Activated CD4-positive, alpha-beta T cell treated with anti-CD3 and anti-CD28 coated beads for 36 hours (primary cell): ENCODE results near the gene TP53INP2. TPM values are rescaled to one million over a fixed set of nuclear protein-coding genes. Genes with fewer than 3 reads are reported as not detected.
A peak's percentile ranks its signal among the peaks of the same experiment; 100 is the strongest.
"Not testable (repeated sequence)": the region's sequence is repeated elsewhere in the genome, so short reads cannot be mapped to it uniquely, and the experiment has no call there.

Source experiments
- ATAC-seq: fragments of 200-7000 bp; cut with Tn5 transposase; one replicate; pipeline ENCODE4 v1.10.0; 2021; ENCODE audit warnings: mild to moderate bottlenecking, moderate library complexity
- CTCF ChIA-PET: fragments of 350-600 bp; sonication (Branson Sonifier 250); formaldehyde crosslinking; loops from one replicate; lab custom pipeline; 2021; ENCODE audit warnings: antibody characterized with exemption; lab: Charles Lee
- POLR2A ChIA-PET: fragments of 350-600 bp; sonication (Branson Sonifier 250); formaldehyde crosslinking; loops from one replicate; lab custom pipeline; 2021; ENCODE audit warnings: antibody characterized with exemption, inconsistent platforms; lab: Charles Lee
- DNase-seq: peaks from one replicate; pipeline ENCODE4 v3.0.0-alpha.2; 2020
- H3K27ac Mint-ChIP-seq: one replicate; pipeline ENCODE4 v1.8.0; 2021; ENCODE audit warnings: mixed read lengths
- H3K27me3 Mint-ChIP-seq: one replicate; pipeline ENCODE4 v1.8.0; 2021; ENCODE audit warnings: mixed read lengths
- H3K36me3 Mint-ChIP-seq: one replicate; pipeline ENCODE4 v1.8.0; 2021; ENCODE audit warnings: low read depth, mixed read lengths
- H3K4me1 Mint-ChIP-seq: one replicate; pipeline ENCODE4 v1.8.0; 2021; ENCODE audit warnings: mixed read lengths
- H3K4me3 Mint-ChIP-seq: one replicate; pipeline ENCODE4 v1.8.0; 2021; ENCODE audit warnings: mild to moderate bottlenecking, moderate library complexity, mixed read lengths
- H3K9me3 Mint-ChIP-seq: one replicate; pipeline ENCODE4 v1.8.0; 2021; ENCODE audit warnings: low read depth, mixed read lengths
- intact Hi-C, 2 experiments: fragments of 100-400 bp; cut with DNase I in 1 of 2; cut with micrococcal nuclease in 1 of 2; formaldehyde crosslinking; loops; one replicate each; pipeline versions ENCODE4 v1.14.2 to v1.15.1; 2022 to 2024; cut with DNase I, micrococcal nuclease
- total RNA-seq, 2 experiments: library from RNA; stranded (reverse); gene quantifications; one replicate each; pipeline ENCODE4 v1.2.3, GENCODE V29; 2021

The TP53INP2 gene
- total RNA-seq, 2 experiments from 2014 or later = 2.2 to 2.3 TPM

- peaks cover 4% of the 10 kb centered on the region for H3K27me3 Mint-ChIP-seq
- ChIA-PET POLR2A (interaction anchor here (0.5 kb wide), 1 partner anchor 349 kb away, joined by 6 read pairs; the partner anchor contains the start of gene ITCH), CTCF (interaction anchor here (1.5 kb wide), 1 partner anchor 58 kb away, joined by 3 read pairs; no protein-coding TSS in a partner anchor)
- H3K4me1 Mint-ChIP-seq = peaks cover 18% of the 10 kb centered on the region
- H3K9me3 Mint-ChIP-seq = no peaks in the 10 kb centered on the region
- H3K27ac Mint-ChIP-seq = no peak overlapping the region
- H3K4me3 Mint-ChIP-seq = no peak overlapping the region
- peaks cover 12% of the 10 kb centered on the region for H3K36me3 Mint-ChIP-seq
- ATAC-seq = no peak
- intact Hi-C loops = no loop called here
- DNase-seq = no peak
These were observed 7.8 kb downstream of the TP53INP2 start for GRCh38 chr20:34711813-34712430.

GRCh38 chr20:34712525-34713192 lies 8.5 kb downstream of the TP53INP2 start:
- ATAC-seq (no peak), DNase-seq (no peak)
- POLR2A ChIA-PET = no interaction called here
- Mint-ChIP-seq H3K4me1 (peaks cover 22% of the 10 kb centered on the region), H3K36me3 (peaks cover 17% of the 10 kb centered on the region), H3K27me3 (peaks cover 4% of the 10 kb centered on the region), H3K4me3 (no peak overlapping the region), H3K27ac (no peak overlapping the region), H3K9me3 (no peaks in the 10 kb centered on the region)
- intact Hi-C loops = no loop called here
- CTCF ChIA-PET = interaction anchor here (1.0 to 1.5 kb wide), 4 partner anchors 10 to 176 kb away, joined by 3 to 4 read pairs (median 4); no protein-coding TSS in a partner anchor

GRCh38 chr20:34713194-34713943 lies 9.2 kb downstream of the TP53INP2 start:
- Mint-ChIP-seq H3K4me1 (peaks cover 24% of the 10 kb centered on the region), H3K4me3 (no peak overlapping the region), H3K9me3 (no peaks in the 10 kb centered on the region), H3K27ac (peak overlapping the region; percentile 0), H3K36me3 (peaks cover 17% of the 10 kb centered on the region), H3K27me3 (peaks cover 4% of the 10 kb centered on the region)
- peak; percentile 37 for DNase-seq
- ChIA-PET CTCF (interaction anchor here (0.8 to 1.5 kb wide), 5 partner anchors 9 to 400 kb away, joined by 3 to 4 read pairs (median 3); no protein-coding TSS in a partner anchor), POLR2A (interaction anchor here (0.5 to 0.8 kb wide), 2 partner anchors 169 to 173 kb away, joined by 3 to 4 read pairs; no protein-coding TSS in a partner anchor)
- ATAC-seq = peak; percentile 26
- intact Hi-C loops = no loop called here

- H3K4me1 Mint-ChIP-seq = peaks cover 20% of the 10 kb centered on the region
- H3K27me3 Mint-ChIP-seq, DNase-seq, ATAC-seq, H3K9me3 Mint-ChIP-seq, H3K4me3 Mint-ChIP-seq, H3K27ac Mint-ChIP-seq, intact Hi-C loops: not testable (repeated sequence)
- ChIA-PET POLR2A (interaction anchor here (0.5 to 0.8 kb wide), 2 partner anchors 170 to 173 kb away, joined by 3 to 4 read pairs; no protein-coding TSS in a partner anchor), CTCF (interaction anchor here (0.8 to 1.5 kb wide), 5 partner anchors 9 to 401 kb away, joined by 3 to 4 read pairs (median 3); no protein-coding TSS in a partner anchor)
- peaks cover 20% of the 10 kb centered on the region for H3K36me3 Mint-ChIP-seq
These were observed 9.9 kb downstream of the TP53INP2 start for GRCh38 chr20:34713944-34714515.

- H3K27ac Mint-ChIP-seq = no peak overlapping the region
- CTCF ChIA-PET = interaction anchor here (0.6 to 0.7 kb wide), 2 partner anchors 10 to 81 kb away, joined by 3 to 4 read pairs; no protein-coding TSS in a partner anchor
- no peak overlapping the region for H3K4me3 Mint-ChIP-seq
- H3K9me3 Mint-ChIP-seq = no peaks in the 10 kb centered on the region
- H3K27me3 Mint-ChIP-seq = peaks cover 2% of the 10 kb centered on the region
- H3K4me1 Mint-ChIP-seq = peaks cover 29% of the 10 kb centered on the region
- peaks cover 22% of the 10 kb centered on the region for H3K36me3 Mint-ChIP-seq
- POLR2A ChIA-PET = no interaction called here
- ATAC-seq (no peak), DNase-seq (no peak)
- intact Hi-C loops = no loop called here
These were observed 11.2 kb downstream of the TP53INP2 start for GRCh38 chr20:34715384-34715783.

DNA sequence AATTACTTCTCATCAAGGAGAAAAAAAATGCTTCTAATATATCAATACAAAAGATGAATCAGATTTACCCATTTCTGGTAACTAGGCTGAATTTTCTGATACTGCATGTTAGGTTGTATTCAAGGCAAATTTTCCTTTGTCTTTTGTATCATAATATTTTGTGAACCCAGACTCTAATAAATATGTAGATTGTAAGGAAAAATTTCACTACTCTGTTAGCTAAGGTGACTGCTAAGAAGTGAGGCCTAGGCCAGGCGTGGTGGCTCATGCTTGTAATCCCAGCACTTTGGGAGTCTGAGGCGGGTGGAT lies 12.7 kb downstream of the TP53INP2 start:
- peaks cover 28% of the 10 kb centered on the region for H3K4me1 Mint-ChIP-seq
- DNase-seq (no peak), ATAC-seq (no peak)
- H3K27me3 Mint-ChIP-seq = no peaks in the 10 kb centered on the region
- intact Hi-C loops = no loop called here
- H3K9me3 Mint-ChIP-seq = no peaks in the 10 kb centered on the region
- CTCF ChIA-PET = interaction anchor here (1.0 kb wide), 1 partner anchor 27 kb away, joined by 4 read pairs; no protein-coding TSS in a partner anchor
- POLR2A ChIA-PET = no interaction called here
- H3K4me3 Mint-ChIP-seq = no peak overlapping the region
- H3K27ac Mint-ChIP-seq = no peak overlapping the region
- peaks cover 29% of the 10 kb centered on the region for H3K36me3 Mint-ChIP-seq

DNA sequence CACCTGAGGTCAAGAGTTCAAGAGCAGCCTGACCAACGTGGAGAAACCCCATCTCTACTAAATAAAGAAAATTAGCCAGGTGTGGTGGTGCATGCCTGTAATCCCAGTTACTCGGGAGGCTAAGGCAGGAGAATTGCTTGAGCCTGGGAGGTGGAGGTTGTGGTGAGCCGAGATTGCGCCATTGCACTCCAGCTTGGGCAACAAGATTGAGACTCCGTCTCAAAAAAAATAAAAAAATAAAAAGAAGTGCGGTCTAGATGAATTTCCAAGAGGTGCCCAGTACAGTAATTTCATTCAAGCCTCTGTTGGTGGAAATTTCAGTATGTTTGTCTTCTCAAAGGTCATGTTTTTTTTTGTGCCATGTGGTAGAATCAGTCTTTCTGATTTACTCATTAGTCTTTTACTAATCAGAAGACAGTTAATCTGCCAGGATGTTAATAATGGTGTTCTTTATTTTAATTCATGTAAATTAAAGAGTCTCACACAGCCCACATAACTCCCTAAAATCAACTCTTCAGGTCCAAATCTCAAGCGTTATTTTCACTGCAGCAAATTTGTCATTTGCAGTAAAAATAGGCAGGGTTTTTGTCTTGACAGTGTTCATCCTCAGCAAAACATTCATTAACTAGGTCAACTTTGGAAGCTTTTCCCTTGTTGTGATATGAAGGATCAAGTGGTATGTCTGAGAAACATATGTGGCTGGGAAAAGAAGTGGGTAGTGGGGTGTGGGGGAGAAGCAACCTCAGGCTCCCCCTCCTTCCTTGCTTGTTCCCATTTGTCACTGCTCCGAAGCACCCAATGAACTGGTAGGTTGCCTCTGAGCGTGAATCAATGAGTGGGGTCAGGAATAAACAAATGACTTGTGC lies 13.3 kb downstream of the TP53INP2 start:
- H3K27ac Mint-ChIP-seq = peak overlapping the region; percentile 25
- no peak for DNase-seq
- H3K4me1 Mint-ChIP-seq = peaks cover 28% of the 10 kb centered on the region
- intact Hi-C loops = no loop called here
- H3K27me3 Mint-ChIP-seq = no peaks in the 10 kb centered on the region
- ChIA-PET POLR2A (no interaction called here), CTCF (no interaction called here)
- H3K4me3 Mint-ChIP-seq = no peak overlapping the region
- H3K9me3 Mint-ChIP-seq = no peaks in the 10 kb centered on the region
- no peak for ATAC-seq
- H3K36me3 Mint-ChIP-seq = peaks cover 29% of the 10 kb centered on the region

- DNase-seq, POLR2A ChIA-PET, H3K4me3 Mint-ChIP-seq, intact Hi-C loops, H3K27ac Mint-ChIP-seq, H3K27me3 Mint-ChIP-seq, H3K9me3 Mint-ChIP-seq: not testable (repeated sequence)
- H3K4me1 Mint-ChIP-seq = peaks cover 20% of the 10 kb centered on the region
- CTCF ChIA-PET = interaction anchor here (0.7 to 0.9 kb wide), 4 partner anchors 9 to 246 kb away, joined by 3 to 5 read pairs (median 4); no protein-coding TSS in a partner anchor
- ATAC-seq = peak; percentile 78
- peaks cover 24% of the 10 kb centered on the region for H3K36me3 Mint-ChIP-seq
These were observed 15.3 kb downstream of the TP53INP2 start for GRCh38 chr20:34719242-34720017.

DNA sequence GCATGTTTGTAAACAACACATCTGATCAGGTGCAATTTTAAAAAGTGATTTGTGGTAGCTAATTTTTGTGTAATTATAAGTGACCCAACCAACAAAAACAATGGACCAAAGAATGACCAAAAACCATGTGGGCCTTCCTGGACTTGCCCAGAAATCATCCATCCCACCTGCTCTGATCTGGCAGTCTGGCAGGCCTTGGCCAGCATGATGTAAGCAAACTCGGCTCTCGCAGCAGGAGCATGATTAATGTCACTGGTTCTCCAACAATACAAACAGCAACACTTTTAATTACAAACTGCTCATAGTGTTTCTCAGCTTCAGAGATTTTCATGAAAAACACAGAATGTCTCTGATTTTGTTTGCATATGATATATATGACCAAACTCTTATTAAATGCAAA lies 16.1 kb downstream of the TP53INP2 start:
- ATAC-seq = no peak
- no peak for DNase-seq
- Mint-ChIP-seq H3K9me3 (no peaks in the 10 kb centered on the region), H3K4me3 (no peak overlapping the region), H3K4me1 (peaks cover 20% of the 10 kb centered on the region), H3K27ac (no peak overlapping the region), H3K27me3 (no peaks in the 10 kb centered on the region), H3K36me3 (peaks cover 23% of the 10 kb centered on the region)
- ChIA-PET POLR2A (interaction anchor here (0.6 to 0.7 kb wide), 2 partner anchors 162 to 603 kb away, joined by 3 to 6 read pairs; no protein-coding TSS in a partner anchor), CTCF (interaction anchor here (0.7 to 1.3 kb wide), 4 partner anchors 9 to 407 kb away, joined by 3 to 6 read pairs (median 4); no protein-coding TSS in a partner anchor)
- intact Hi-C loops = no loop called here
